Measurements from ENCODE around the gene DCC. TPM values are rescaled to one million over a fixed set of nuclear protein-coding genes. Genes with fewer than 3 reads are reported as not detected.

The DCC gene
- polyA plus RNA-seq, 2 of the 4 experiments (the other 2 are of a cell fraction): 0.12 TPM; not detected in 1

- ATAC-seq: no peak
- no peak for DNase-seq (ENCODE audit: low read depth in 1 of 2, low spot score in 1 of 2)
- no peak overlapping the region for H3K27ac ChIP-seq
- 45% methylated on average over 9 of the region's 9 CpGs for WGBS (ENCODE audit: missing lambda C conversion rate)
- no peak overlapping the region for H3K4me3 ChIP-seq
- ChIA-PET CTCF (no interaction called here), POLR2A (no interaction called here)
- no peaks in the 10 kb centered on the region for H3K4me1 ChIP-seq
- no peaks in the 10 kb centered on the region for H3K9me3 ChIP-seq
- TF ChIP-seq BHLHE40 (IDR thresholded peaks at IDR 0.05; ENCODE audit: low read depth, low read length): no peak
- TF ChIP-seq ELK1 (IDR thresholded peaks at IDR 0.05; ENCODE audit: low read depth, low read length): no peak
- no peak for TF ChIP-seq EHMT2 (IDR thresholded peaks at IDR 0.05; ENCODE audit: low read depth)
- no peak for FAIRE-seq
- H3K4me2 ChIP-seq: no peak overlapping the region
These were observed 360.1 kb downstream of the DCC start for GRCh38 chr18:52700116-52700515.

- no peaks in the 10 kb centered on the region for H3K9me3 ChIP-seq
- no peak overlapping the region for H3K4me2 ChIP-seq
- ChIA-PET POLR2A (no interaction called here), CTCF (no interaction called here)
- no peak overlapping the region for H3K4me3 ChIP-seq
- 5% methylated on average over 2 of the region's 2 CpGs for WGBS (ENCODE audit: missing lambda C conversion rate)
- TF ChIP-seq TFCP2L1 (CRISPR knock-in tag; IDR thresholded peaks at IDR 0.05) (no peak), ZFP36 (IDR thresholded peaks at IDR 0.05; ENCODE audit: borderline replicate concordance, partially characterized antibody) (no peak), HES2 (IDR thresholded peaks at IDR 0.05) (no peak), EHMT2 (IDR thresholded peaks at IDR 0.05; ENCODE audit: low read depth) (no peak), NPAS2 (CRISPR knock-in tag; IDR thresholded peaks at IDR 0.05; ENCODE audit: borderline replicate concordance) (no peak), REST (IDR thresholded peaks at IDR 0.05) (no peak), PHF8 (IDR thresholded peaks at IDR 0.05; ENCODE audit: borderline replicate concordance, low read depth) (no peak), EHF (CRISPR knock-in tag; IDR thresholded peaks at IDR 0.05) (no peak)
- H3K4me1 ChIP-seq: no peaks in the 10 kb centered on the region
- DNase-seq (ENCODE audit: low read depth in 1 of 2, low spot score in 1 of 2) (no peak), FAIRE-seq (no peak), ATAC-seq (no peak)
- H3K27ac ChIP-seq: no peak overlapping the region
These were observed 360.8 kb downstream of the DCC start for GRCh38 chr18:52700816-52701215.

GRCh38 chr18:52701219-52701935 lies 361.4 kb downstream of the DCC start:
- FAIRE-seq: no peak
- CTCF ChIA-PET: no interaction called here
- Histone ChIP-seq H3K4me2 (no peak overlapping the region), H3K9me3 (no peaks in the 10 kb centered on the region), H3K27ac (no peak overlapping the region), H3K4me3 (no peak overlapping the region), H3K4me1 (no peaks in the 10 kb centered on the region)
- WGBS (ENCODE audit: missing lambda C conversion rate): 19% methylated on average over 5 of the region's 5 CpGs
- DNase-seq (ENCODE audit: low read depth in 1 of 2, low spot score in 1 of 2): no peak
- POLR2A ChIA-PET: no interaction called here
- TF ChIP-seq JUNB (IDR thresholded peaks at IDR 0.05): no peak
- no peak for ATAC-seq

GRCh38 chr18:52715421-52715820 lies 375.4 kb downstream of the DCC start:
- H3K4me1 ChIP-seq: no peaks in the 10 kb centered on the region
- ChIA-PET POLR2A (no interaction called here), CTCF (no interaction called here)
- DNase-seq (ENCODE audit: low read depth in 1 of 2, low spot score in 1 of 2): no peak
- H3K27ac ChIP-seq: no peak overlapping the region
- no peak overlapping the region for H3K4me3 ChIP-seq
- no peak for ATAC-seq
- no peak overlapping the region for H3K4me2 ChIP-seq
- WGBS (ENCODE audit: missing lambda C conversion rate): 21% methylated on average over 4 of the region's 4 CpGs
- H3K9me3 ChIP-seq: no peaks in the 10 kb centered on the region
- no peak for FAIRE-seq
- TF ChIP-seq GATA3 (IDR thresholded peaks at IDR 0.05; ENCODE audit: borderline replicate concordance) (no peak), HOXA7 (CRISPR knock-in tag; IDR thresholded peaks at IDR 0.05) (no peak), KDM5A (IDR thresholded peaks at IDR 0.05) (no peak), TP53 (CRISPR knock-in tag; IDR thresholded peaks at IDR 0.05) (no peak), POLR2AphosphoS2 (conservative IDR thresholded peaks at IDR 0.05; ENCODE audit: low read length) (no peak), CTCF (IDR thresholded peaks at IDR 0.05) (no peak), BHLHE40 (IDR thresholded peaks at IDR 0.05; ENCODE audit: low read depth, low read length) (no peak), PBX3 (IDR thresholded peaks at IDR 0.05) (no peak), CBX8 (IDR thresholded peaks at IDR 0.05) (no peak), MAX (IDR thresholded peaks at IDR 0.05) (no peak), CHD4 (IDR thresholded peaks at IDR 0.05; ENCODE audit: borderline replicate concordance) (no peak), MAZ (IDR thresholded peaks at IDR 0.05; ENCODE audit: borderline replicate concordance, low read depth, low read length) (no peak), ZNF302 (CRISPR knock-in tag; IDR thresholded peaks at IDR 0.05) (no peak), NPAS2 (CRISPR knock-in tag; IDR thresholded peaks at IDR 0.05; ENCODE audit: borderline replicate concordance) (no peak)

All from A549 (cell line).